ENCODE results near the gene SLC2A2.
"Not testable (repeated sequence)": the region's sequence is repeated elsewhere in the genome, so short reads cannot be mapped to it uniquely, and the experiment has no call there.

Gene SLC2A2

GRCh38 chr3:170988378-170988777 is 38.1 kb downstream of the SLC2A2 start:
- no peak for DNase-seq (ENCODE audit: low read depth in 2 of 2)

GRCh38 chr3:170985304-170985703 is 41.2 kb downstream of the SLC2A2 start:
- no peak for DNase-seq (ENCODE audit: low read depth in 2 of 2)

- DNase-seq (ENCODE audit: low read depth in 2 of 2), result no peak
Measured at GRCh38 chr3:170982733-170983132, 43.8 kb downstream of the SLC2A2 start.

GRCh38 chr3:170980399-170980798 is 46.1 kb downstream of the SLC2A2 start:
- DNase-seq (ENCODE audit: low read depth in 2 of 2), result no peak

GRCh38 chr3:170977949-170978745 is 48.4 kb downstream of the SLC2A2 start:
- no peak for DNase-seq (ENCODE audit: low read depth in 2 of 2)

GRCh38 chr3:170976190-170976519 is 50.4 kb downstream of the SLC2A2 start:
- no peak for DNase-seq (ENCODE audit: low read depth in 2 of 2)

- no peak for DNase-seq (ENCODE audit: low read depth in 2 of 2)
Measured at GRCh38 chr3:170975283-170976189, 51.0 kb downstream of the SLC2A2 start.

- no peak for DNase-seq (ENCODE audit: low read depth in 2 of 2)
Measured at GRCh38 chr3:170974872-170975271, 51.6 kb downstream of the SLC2A2 start.

- not testable (repeated sequence) for DNase-seq (ENCODE audit: low read depth in 2 of 2)
Measured at GRCh38 chr3:170972917-170973316, 53.6 kb downstream of the SLC2A2 start.

GRCh38 chr3:170967126-170967525 is 59.4 kb downstream of the SLC2A2 start:
- no peak for DNase-seq (ENCODE audit: low read depth in 2 of 2)

- no peak for DNase-seq (ENCODE audit: low read depth in 2 of 2)
Measured at GRCh38 chr3:170966495-170966894, 60.0 kb downstream of the SLC2A2 start.

- no peak for DNase-seq (ENCODE audit: low read depth in 2 of 2)
Measured at GRCh38 chr3:170962411-170962810, 64.1 kb downstream of the SLC2A2 start.

GRCh38 chr3:170961616-170962400 is 64.7 kb downstream of the SLC2A2 start:
- no peak for DNase-seq (ENCODE audit: low read depth in 2 of 2)

GRCh38 chr3:170959457-170959856 is 67.1 kb downstream of the SLC2A2 start:
- no peak for DNase-seq (ENCODE audit: low read depth in 2 of 2)

- DNase-seq (ENCODE audit: low read depth in 2 of 2), result no peak
Measured at GRCh38 chr3:170956647-170957046, 69.9 kb downstream of the SLC2A2 start.

GRCh38 chr3:170953736-170954135 is 72.8 kb downstream of the SLC2A2 start:
- no peak for DNase-seq (ENCODE audit: low read depth in 2 of 2)

GRCh38 chr3:170953229-170953628 is 73.3 kb downstream of the SLC2A2 start:
- no peak for DNase-seq (ENCODE audit: low read depth in 2 of 2)

- no peak for DNase-seq (ENCODE audit: low read depth in 2 of 2)
Measured at GRCh38 chr3:170949211-170949610, 77.3 kb downstream of the SLC2A2 start.

GRCh38 chr3:170947018-170947769 is 79.3 kb downstream of the SLC2A2 start:
- no peak for DNase-seq (ENCODE audit: low read depth in 2 of 2)
